ENCODE measurements around the gene C15orf39. TPM values are rescaled to one million over a fixed set of nuclear protein-coding genes. Genes with fewer than 3 reads are reported as not detected.
"Not testable (repeated sequence)": the region's sequence is repeated elsewhere in the genome, so short reads cannot be mapped to it uniquely, and the experiment has no call there.

C15orf39 gene
- total RNA-seq, 1 experiment from 2014 or later, result 2.3 TPM

DNA sequence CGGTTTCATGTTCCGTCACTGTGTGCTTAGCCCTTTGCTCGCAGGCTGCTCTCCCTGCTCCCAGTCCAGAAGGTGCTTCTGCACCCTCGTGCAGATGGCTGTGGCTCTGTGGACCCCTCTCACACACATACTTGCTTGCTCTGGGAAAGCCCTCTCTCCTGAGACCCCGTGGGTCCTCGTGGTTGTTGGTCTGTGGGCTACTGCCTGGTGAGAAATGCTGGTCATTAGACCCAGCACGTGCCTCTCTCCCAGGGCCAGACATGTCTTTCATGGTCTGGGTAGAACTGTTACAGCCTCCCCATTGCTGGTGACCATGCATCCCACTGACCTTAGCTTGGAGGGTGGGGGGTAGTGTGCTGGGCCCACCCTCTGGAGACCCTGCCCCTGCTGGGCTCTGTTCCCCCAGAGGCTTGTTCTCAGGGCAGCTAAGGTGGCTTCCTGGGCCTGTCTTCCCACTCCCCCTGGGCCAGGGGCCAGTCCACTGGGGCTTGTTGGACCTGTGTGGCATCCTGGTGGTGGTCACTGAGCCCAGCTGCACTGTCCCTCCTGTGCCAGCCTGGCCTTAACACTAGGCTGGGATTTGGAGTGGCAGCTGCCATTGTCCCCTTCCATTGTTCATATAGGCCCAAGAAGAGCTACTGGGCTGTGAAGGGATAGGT is 10.6 kb downstream of the C15orf39 start:
- no peak for DNase-seq (ENCODE audit: low spot score)

DNA sequence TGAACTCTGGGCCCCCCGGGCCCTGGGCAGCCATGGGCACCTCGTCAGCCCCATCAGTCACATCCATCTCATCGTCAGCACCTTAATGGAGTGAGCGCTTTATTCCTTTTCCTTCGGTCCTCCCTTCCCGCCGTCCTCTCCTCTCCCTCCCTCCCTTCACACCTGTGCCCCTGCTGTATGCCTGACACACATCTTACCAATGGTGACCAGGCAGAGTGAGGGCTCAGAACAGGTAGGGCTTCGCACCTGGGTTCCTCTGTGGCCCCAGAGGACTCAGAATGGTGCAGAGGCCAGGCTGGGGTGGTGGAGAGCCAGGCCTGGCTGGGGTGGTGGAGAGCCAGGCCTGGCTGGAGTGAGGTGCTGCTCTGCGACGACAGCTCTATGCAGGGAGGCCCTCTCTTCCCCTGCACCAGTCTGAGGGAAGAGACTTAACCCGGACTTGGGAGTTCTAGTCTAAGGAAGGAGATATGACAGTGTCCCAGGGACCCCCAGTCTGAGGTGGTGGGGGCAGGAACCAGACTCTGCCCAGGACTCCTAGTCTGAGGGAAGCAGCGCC is 11.6 kb downstream of the C15orf39 start:
- DNase-seq (ENCODE audit: low spot score), result no peak

- no peak for DNase-seq (ENCODE audit: low spot score)
Observed at GRCh38 chr15:75213768-75214221, 12.1 kb downstream of the C15orf39 start.

GRCh38 chr15:75214293-75215096 is 12.8 kb downstream of the C15orf39 start:
- DNase-seq (ENCODE audit: low spot score), result no peak

GRCh38 chr15:75215107-75216004 is 13.7 kb downstream of the C15orf39 start:
- DNase-seq (ENCODE audit: low spot score), result no peak

- no peak for DNase-seq (ENCODE audit: low spot score)
Observed at GRCh38 chr15:75217012-75217411, 15.3 kb downstream of the C15orf39 start.

GRCh38 chr15:75217574-75217973 is 15.9 kb downstream of the C15orf39 start:
- DNase-seq (ENCODE audit: low spot score), result not testable (repeated sequence)

DNA sequence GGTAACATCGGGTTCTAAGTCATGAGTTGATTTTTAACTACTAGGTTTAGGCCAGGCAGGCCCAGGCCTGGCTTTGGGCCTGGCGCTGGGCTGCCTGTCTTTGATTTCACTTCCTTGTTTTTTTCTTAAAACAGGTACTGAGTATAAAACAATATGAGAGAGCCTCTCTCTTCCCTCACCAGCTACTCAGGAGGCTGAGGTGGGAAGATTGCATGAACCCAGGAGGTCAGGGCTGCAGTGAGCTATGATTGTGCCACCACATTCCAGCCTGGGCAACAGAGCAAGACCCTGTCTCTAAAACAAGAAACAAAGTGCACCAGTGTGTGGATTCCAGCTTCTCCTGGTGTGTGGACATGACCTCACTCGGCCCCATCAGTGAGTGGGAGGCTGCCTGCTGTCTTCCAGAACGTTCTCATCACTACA is 17.8 kb downstream of the C15orf39 start:
- DNase-seq (ENCODE audit: low spot score), result not testable (repeated sequence)

DNA sequence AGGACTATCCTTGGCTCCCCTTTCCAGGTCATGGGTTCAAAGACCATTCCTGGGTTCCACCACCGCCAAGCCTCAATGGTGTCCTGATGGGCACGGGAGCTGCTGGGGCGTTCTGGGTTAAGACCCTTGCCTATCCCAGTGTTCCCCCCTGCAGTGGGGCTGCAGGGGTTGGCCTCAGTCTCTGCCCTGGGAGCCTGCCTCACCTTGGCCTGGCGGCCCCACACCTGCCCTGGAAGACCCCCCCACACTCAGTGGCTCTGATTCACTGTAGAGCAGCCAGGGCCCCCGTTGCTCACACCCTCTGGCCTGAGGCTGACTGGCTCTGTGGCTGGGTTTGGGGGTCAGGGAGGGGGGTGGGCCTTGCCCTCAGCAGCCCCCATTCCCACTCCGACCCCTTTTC is 22.0 kb downstream of the C15orf39 start:
- DNase-seq (ENCODE audit: low spot score), result no peak

GRCh38 chr15:75224281-75224680 is 22.6 kb downstream of the C15orf39 start:
- no peak for DNase-seq (ENCODE audit: low spot score)

- not testable (repeated sequence) for DNase-seq (ENCODE audit: low spot score)
Observed at GRCh38 chr15:75225102-75225836, 23.6 kb downstream of the C15orf39 start.

- no peak for DNase-seq (ENCODE audit: low spot score)
Observed at GRCh38 chr15:75225951-75226732, 24.5 kb downstream of the C15orf39 start.

DNA sequence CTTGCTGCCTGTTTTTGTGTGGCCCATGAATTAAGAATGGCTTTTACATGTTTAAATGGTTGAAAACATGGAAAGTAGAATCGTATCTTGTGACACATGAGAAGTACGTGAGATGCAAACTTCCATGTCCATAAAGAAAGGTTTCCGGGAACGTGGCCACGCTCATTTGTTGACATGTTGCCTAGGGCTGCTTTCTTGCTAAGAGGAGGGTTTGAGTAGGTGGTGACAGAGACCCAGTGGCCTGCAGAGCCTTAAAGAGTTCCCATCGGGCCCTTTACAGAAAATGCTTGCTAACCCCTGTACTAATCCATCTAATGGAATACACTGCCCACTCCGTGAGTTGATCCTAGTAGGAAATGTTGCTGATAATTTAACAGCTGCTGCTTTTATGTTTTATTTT is 25.4 kb downstream of the C15orf39 start:
- not testable (repeated sequence) for DNase-seq (ENCODE audit: low spot score)

- DNase-seq (ENCODE audit: low spot score), result no peak
Observed at GRCh38 chr15:75227663-75228280, 26.1 kb downstream of the C15orf39 start.

- DNase-seq (ENCODE audit: low spot score), result no peak
Observed at GRCh38 chr15:75228787-75229186, 27.1 kb downstream of the C15orf39 start.

- DNase-seq (ENCODE audit: low spot score), result peak; percentile 29
Observed at GRCh38 chr15:75229191-75230015, 27.7 kb downstream of the C15orf39 start.

DNA sequence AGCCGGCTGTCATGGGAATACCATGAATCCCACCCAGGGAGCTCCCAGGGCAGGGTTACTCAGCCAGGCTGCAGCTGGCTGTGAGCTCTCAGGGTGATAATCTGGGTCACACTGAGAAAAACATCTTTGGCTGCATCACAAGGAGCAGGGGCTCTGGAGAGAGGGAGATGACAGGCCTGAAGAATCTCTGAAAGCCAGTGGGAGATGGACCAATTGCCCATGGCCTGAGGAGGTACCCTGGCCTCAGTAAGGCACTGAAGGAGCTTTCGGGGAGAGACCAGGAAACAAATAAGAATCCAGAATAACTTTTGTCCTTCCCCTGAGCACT is 28.3 kb downstream of the C15orf39 start:
- no peak for DNase-seq (ENCODE audit: low spot score)

DNA sequence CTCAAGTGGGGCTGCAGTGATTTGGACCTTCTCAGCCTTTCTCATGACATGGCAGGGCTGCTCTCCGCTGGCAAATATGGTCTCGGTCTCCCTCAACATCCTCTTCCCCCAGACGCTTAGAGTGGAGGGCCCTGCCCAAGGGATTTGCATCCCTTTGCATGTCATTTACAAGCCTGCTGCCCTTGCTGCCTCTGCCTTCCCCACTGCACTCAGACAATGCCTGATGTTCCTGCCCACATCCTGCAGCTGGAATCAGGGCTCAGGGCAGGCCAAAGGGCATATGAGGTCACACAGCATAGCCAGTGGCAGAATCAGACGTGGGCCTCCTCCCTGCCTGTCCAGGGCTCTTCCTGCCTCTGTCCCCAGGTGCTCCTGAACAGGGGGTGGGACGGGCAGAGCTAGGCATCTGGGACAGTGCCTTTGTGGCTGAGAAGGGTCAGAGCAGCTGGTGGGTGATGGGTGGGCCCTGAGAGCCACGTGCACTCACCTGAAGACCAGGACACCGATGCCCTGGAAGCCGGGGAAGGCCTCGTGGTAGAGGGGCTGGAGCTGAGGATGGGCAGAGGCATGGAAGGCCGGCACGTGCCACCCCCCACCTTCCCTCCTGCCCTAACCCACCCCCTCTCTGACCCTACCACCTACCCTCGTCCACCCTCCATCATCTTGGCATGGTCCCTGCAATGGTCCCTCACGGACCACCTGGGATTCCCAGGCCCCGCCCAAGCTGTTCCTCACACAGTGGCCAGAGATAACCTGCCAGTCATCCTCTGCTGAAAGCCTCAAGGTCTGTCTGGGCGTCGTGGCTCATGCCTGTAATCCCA is 29.1 kb downstream of the C15orf39 start:
- no peak for DNase-seq (ENCODE audit: low spot score)
